SK-N-DZ (cell line): ENCODE data around the gene SELENOW. TPM values are rescaled to one million over a fixed set of nuclear protein-coding genes. Genes with fewer than 3 reads are reported as not detected.
A peak's percentile ranks its signal among the peaks of the same experiment; 100 is the strongest.
"Not testable (repeated sequence)": the region's sequence is repeated elsewhere in the genome, so short reads cannot be mapped to it uniquely, and the experiment has no call there.

ENCODE experiments used
- DNase-seq: peaks from one replicate; pipeline ENCODE4 v3.0.0-alpha.2; 2015; ENCODE audit warnings: low spot score
- polyA plus RNA-seq, 2 experiments: library from polyadenylated mRNA; depleted of rRNA; stranded (reverse); fragments of >200 nt; gene quantifications; 2 replicates each; pipeline ENCODE4 v1.2.3, GENCODE V29; 2014

The SELENOW gene
- polyA plus RNA-seq (2014; cell fraction: cytosol; rRNA removed): 93.6 and 100 TPM in 2 replicates
- 68.9 and 83.5 TPM in 2 replicates for polyA plus RNA-seq (2014; cell fraction: nucleus; rRNA removed)

GRCh38 chr19:47778049-47778953 lies at the start of gene SELENOW:
Gene SELENOW, plus strand, starts transcription at chr19:47778703. Its CDS starts 83 bp downstream, at chr19:47778786.
- DNase-seq: peak; percentile 75

- DNase-seq: no peak
These were observed 49.1 kb upstream of the SELENOW start for GRCh38 chr19:47729468-47729798.

GRCh38 chr19:47729799-47730520 lies 48.5 kb upstream of the SELENOW start:
- peak; percentile 23 for DNase-seq

GRCh38 chr19:47730521-47730889 lies 48.0 kb upstream of the SELENOW start:
- DNase-seq: no peak

- no peak for DNase-seq
These were observed 47.6 kb upstream of the SELENOW start for GRCh38 chr19:47730910-47731309.

- DNase-seq: no peak
These were observed 43.4 kb upstream of the SELENOW start for GRCh38 chr19:47735131-47735530.

- DNase-seq: no peak
These were observed 37.5 kb upstream of the SELENOW start for GRCh38 chr19:47740866-47741519.

GRCh38 chr19:47741544-47742140 lies 36.9 kb upstream of the SELENOW start:
- DNase-seq: no peak

- DNase-seq: no peak
These were observed 35.9 kb upstream of the SELENOW start for GRCh38 chr19:47742634-47743033.

GRCh38 chr19:47745010-47745901 lies 33.2 kb upstream of the SELENOW start, which contains the start of gene NOP53:
Gene NOP53, plus strand, starts transcription at chr19:47745546. Its CDS starts 14 bp downstream, at chr19:47745560.
- DNase-seq: peak; percentile 92

- not testable (repeated sequence) for DNase-seq
These were observed 32.4 kb upstream of the SELENOW start for GRCh38 chr19:47746129-47746528.

- DNase-seq: no peak
These were observed 29.2 kb upstream of the SELENOW start for GRCh38 chr19:47749326-47749725.

- DNase-seq: no peak
These were observed 27.8 kb upstream of the SELENOW start for GRCh38 chr19:47750752-47751151.

GRCh38 chr19:47752440-47753211 lies 25.9 kb upstream of the SELENOW start:
- no peak for DNase-seq

- DNase-seq: no peak
These were observed 24.1 kb upstream of the SELENOW start for GRCh38 chr19:47754206-47755064.

GRCh38 chr19:47755065-47755761 lies 23.3 kb upstream of the SELENOW start:
- DNase-seq: no peak

GRCh38 chr19:47755762-47756626 lies 22.5 kb upstream of the SELENOW start:
- no peak for DNase-seq
